Measurements from ENCODE around the gene TAF4.

Gene TAF4

DNA sequence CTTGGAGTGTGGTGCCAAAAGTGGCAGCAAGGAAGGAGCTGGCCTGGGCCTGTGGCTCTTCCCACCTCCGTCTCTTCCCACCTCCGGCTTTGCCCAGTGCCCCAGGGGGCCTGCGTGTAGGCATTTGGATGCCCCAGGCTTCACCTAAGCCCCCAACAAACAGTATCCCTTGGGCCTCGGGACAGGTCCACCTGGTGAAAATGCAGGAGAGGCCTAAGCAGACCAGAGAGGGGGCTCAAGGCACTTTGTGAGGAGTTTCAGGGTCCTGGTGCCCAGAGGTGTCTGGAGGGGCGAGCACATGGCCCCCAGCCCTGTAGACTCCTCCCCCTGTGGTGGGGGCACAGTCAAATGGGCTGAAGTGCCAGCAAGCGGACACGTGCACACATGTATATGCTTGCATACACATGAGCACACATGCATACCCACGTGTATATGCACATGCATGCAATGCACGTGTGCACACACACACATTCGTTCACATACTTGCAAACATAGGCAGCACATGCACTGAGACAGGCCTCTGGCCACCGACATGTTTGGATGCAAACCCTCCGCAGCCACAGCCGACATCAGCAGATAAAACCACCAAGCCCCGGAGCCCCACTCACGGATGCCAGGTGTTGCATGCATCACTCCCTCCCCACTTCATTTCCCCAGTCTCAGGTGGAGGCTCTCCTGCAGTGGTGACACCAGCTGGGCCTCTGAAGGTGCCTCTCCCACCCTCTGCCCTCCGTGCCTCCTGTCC is 124.5 kb downstream of the TAF4 start:
- no peak for DNase-seq

DNA sequence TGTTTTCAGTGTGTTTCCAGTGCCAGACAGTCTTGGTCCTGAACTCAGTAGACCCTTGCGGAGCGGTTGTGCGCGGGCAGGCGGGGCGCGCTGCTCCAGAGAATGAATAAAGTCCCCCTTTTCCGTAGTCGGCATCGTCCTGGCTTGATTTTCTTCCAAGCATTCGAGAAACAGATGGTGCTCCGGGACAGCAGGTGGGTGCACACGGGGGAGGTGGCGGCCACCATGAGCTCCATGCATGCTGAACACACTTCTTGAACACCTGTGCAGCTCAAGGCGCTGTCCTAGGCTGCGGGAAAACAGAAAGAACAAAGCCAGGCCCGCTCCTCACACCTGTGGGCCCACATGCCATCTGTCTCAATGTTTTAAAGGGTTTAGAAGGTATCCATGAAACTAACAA is 125.2 kb downstream of the TAF4 start:
- no peak for DNase-seq

DNA sequence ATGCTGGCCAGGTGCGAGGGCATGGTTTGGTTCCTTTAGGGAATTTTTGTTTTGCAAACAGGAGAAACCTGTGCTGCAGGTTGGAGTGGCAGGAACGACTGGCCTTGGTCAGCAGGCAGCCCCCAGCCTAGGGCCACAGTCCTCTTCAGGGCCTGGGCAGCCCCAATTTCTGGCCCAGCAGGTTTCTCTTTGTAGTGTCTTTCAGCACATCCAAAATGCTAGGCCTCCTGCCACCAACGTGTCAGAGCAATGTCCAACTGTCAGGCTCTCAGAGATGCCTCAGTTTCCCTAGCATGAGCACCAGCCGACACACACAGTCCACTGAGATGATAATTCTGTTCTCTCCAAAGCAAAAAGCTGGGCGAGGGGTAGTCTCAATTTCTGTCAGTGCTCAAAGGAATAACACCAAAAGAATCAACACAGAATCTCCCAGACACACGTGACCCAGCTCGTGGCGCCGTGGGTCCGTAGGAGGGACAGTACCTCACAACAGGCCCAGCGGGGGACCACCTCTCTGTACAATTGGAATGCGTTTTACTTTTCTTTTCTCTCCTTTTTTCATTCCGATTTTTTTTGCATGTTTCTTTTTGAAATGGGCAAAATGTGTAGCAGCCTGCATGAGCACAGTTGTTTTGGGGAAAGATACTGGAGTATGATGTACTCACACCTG is 125.9 kb downstream of the TAF4 start:
- no peak for DNase-seq

DNA sequence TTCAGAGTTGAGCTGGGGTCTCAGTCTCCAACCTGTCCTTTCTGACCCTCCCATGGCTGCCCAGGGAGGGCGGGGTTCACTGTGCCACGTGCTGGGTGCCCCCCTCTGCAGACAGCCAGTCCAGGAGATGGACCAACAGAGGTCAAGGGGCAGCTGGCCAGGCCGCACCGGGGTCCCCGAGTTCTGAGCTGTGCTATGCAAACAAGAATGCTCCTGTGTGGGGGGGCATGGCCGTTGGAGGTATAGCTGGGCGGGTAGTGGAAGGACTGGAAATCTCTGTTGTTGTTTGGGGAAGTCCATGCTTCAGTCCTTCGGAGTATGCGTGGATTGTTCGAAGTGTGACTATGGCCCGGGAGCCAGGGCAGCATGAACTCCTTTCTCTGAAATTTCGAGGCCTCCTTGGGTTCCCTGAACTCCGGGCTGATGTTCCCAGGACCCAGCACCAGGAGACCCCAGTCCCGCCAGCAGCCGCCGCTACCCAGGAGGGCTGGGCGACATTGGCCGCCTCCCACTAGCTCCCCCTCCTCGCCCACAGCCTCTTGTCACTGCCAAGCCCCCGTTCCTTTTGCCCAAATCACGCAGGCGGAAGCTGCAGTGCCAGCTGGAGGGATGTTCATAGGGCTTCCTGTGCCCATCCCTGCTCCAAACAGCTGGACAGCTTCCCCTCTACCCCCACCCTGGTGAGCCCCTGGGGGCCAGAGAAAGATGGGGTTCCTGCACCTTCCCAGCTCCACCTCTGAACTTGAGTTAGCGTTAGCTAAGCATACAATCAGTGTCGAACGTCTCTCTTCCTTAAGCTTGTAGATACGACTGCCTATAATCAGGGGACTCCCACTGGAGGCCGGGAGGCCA is 126.6 kb downstream of the TAF4 start:
- DNase-seq, result no peak

DNA sequence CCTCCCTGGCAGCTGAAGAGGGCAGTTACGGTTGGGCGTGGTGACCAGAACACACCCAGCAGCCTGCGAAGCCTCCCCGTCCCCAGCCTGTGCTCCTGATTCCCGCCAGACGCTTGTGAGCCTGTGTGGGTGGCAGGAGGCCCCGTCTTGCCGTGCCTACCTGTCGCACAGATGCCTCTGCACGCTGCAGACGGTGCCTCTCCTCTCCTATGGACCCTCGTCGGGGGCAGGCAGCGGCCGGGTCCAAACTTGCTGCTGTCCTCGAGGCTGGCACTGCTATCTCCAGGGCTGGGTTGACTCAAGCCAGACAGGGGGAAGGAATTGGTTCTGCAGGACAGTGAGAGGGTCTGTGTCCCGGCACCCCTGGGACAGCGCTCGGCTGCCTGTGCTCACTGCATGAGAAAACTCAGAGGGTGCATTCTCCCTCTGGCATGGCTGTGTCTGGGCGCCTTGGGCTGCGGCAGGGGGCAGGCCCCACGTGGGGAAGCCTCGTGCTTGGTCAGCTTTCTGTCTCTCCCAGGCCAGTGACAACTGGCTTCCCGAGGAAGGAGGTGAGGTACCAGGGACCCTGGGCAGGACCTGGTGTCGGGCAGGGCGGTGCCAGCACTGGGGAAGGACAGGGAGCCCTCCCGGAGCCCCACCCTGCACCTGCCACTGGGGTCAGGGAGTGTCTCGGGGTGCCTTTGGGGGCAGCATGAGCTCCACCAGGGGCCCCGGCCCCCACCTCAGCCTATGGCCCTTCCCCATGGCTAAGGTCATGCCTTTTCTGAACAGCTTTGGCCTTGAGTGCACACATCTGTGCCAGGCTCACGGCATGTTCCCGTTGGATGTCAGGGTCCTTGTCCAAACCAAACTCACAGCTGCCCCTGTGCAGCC is 127.5 kb downstream of the TAF4 start:
- DNase-seq, result no peak

DNA sequence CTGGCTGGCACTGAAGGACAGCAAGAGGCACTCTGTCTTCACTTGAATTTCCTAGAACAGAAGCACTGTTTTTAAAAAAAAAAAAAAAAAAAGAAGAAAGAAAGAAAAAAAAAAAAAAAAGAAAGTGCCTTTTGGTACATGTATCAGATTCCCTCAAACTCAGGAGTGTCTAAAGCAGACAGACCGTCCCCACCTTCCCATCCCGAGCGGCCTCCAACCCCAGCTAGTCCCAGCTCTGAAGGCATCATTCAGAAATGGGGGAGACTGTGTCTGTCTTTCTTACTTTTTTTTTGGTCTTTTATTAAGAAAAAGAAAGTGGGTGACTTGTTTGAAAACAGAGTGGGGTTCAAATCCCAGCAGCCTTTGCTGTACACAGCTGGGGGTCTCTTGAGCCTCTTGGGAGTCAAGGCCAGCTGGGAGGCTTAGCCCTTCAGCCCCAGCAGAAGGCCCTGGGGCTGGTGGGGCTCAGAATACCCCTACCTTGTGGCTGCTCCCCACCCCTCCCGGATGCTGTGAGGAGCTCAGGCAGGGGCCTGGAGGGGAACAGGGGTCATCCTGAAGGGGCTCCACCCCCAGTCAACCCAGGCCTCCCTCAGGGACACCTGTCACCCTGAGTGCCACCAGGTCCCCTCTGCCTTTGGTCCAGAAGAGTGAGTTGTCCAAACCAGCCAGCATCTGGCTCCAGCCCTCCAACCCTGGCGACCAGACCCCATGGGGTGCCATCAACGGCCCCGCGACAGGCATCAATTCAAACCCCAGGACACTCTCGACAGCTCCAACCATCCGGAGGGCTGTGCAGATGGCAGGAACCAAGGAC is 128.3 kb downstream of the TAF4 start:
- DNase-seq, result no peak

DNA sequence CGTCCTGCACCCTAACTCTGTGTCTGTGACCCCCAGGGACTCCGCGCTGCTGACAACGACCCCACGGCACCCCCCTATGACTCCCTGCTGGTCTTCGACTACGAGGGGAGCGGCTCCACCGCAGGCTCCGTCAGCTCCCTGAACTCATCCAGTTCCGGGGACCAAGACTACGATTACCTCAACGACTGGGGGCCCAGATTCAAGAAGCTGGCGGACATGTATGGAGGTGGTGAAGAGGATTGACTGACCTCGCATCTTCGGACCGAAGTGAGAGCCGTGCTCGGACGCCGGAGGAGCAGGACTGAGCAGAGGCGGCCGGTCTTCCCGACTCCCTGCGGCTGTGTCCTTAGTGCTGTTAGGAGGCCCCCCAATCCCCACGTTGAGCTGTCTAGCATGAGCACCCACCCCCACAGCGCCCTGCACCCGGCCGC is 129.0 kb downstream of the TAF4 start:
- DNase-seq, result no peak

DNA sequence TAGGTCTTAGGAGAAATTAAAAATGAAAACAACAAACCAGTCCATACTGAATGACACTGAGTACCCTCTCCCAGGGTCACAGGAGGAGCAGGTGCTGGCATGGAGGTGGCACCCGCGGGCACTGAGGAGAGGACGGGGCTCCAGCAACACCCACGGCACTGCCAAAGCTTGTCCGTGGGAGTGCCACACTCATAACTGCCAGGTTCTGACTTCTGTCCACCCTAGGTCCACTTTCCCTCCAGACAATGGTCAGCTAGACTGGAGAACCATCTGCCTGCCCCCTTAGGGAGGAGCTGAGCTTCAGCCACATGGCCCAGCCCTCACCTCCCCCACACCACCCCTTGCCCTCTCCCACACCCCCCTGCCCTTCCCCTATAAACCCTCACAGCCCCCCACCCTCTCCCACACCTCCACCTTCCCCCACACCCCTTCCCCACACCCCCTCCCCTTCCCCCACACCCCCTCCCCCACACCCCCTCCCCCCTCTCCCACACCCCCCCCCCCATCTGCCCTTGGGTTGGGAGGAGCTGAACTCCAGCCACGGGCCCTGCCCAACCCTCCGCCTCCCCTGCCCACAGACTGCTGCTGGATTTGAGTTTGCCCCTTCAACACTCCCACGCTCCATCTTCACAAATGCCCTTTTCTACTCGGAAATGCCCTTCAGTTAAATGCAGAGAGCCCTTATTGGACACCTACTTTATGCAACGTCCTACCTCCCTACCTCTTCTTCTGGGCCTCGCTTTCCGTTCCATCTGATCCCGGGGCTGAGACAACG is 129.6 kb downstream of the TAF4 start:
- no peak for DNase-seq

DNA sequence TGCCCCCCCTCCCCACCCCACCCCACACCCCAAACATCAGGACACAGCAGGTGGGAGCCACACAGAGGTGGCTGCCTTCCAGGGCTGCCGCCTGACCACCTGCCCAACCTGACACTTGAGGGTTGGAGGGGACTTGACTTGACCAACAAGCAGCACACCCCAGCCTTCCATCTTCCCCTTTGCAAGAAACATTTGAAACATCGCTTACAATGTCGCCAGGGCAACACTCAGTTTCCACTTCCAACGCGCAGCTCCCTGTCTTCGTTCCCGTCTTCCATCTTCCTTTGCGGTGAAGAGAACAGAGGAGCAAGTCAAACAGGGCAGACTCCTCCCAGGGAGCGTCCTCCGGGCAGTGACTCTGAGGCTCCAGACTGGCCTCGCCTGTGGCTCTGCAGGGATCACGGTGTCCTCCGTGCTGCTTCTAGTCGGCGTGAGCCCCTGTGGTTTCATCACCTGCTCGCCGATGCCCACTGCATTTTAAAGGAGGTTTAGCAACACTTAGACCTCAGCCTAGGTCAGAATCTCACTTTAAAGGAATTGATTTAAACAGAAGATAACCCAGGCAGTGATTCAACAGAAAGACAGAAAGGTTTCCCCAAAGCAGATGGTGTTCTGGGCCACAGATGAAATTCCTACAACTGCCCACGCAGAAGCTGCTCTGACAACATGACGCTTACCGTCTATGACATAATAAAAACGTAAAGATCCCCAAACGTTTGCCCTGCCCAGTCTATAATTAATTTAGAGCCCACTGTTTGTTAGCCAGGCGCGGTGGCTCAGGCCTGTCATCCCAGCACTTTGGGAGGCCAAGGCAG is 130.8 kb downstream of the TAF4 start:
- DNase-seq, result no peak

DNA sequence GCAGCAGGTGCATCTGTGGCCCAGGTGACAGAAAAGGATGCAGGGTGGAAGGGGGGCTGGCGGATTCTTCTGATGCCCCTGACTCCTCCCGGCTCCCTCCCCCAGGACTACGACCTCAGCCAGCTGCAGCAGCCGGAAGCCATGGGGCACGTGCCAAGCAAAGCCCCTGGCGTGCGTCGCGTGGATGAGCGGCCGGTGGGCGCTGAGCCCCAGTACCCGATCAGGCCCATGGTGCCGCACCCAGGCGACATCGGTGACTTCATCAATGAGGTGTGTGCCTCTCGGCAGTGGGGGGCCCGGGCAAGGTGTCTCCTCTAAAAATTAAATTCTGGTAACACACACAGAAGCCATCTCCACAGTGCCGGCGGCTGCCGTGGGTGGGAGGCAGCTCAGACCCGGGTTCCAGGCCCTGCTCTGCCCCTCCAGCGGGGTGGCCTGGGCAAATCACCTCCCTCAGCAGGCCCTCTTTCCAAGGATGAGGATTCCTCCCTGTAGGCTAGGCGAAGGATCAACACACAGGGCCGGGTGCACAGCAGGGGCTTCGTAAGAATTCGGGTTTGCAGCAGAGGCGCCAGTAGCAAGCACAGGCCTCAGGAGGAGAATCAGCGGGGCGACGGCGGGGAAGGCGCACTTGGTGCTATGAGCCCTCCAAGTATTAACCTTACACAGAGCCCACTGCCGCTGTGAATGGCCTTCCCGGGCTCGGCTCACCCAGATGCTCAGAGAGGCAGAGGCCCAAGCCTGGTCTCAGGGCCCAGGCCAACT is 131.5 kb downstream of the TAF4 start:
- no peak for DNase-seq

DNA sequence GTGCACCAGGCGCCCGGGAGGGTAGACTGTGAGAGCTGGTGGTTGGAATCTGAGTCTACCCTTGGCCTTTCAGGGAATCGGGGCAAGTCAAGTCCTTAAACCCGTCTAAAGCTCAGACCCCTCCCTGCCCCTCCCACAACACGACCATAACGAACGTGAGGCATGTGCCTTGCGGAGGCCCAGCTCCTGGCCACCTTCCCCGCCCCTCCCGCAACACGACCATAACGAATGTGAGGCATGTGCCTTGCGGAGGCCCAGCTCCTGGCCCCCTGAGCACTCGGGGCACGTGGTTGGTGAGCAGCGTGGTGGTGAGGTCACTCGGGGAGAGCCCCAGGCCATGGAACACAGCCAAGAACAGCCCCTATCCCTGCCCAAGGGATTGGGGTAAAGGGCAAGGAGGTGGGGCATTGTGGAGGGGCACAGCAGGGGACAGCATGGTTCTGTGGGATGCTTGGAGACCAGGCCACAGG is 132.2 kb downstream of the TAF4 start:
- DNase-seq, result no peak

DNA sequence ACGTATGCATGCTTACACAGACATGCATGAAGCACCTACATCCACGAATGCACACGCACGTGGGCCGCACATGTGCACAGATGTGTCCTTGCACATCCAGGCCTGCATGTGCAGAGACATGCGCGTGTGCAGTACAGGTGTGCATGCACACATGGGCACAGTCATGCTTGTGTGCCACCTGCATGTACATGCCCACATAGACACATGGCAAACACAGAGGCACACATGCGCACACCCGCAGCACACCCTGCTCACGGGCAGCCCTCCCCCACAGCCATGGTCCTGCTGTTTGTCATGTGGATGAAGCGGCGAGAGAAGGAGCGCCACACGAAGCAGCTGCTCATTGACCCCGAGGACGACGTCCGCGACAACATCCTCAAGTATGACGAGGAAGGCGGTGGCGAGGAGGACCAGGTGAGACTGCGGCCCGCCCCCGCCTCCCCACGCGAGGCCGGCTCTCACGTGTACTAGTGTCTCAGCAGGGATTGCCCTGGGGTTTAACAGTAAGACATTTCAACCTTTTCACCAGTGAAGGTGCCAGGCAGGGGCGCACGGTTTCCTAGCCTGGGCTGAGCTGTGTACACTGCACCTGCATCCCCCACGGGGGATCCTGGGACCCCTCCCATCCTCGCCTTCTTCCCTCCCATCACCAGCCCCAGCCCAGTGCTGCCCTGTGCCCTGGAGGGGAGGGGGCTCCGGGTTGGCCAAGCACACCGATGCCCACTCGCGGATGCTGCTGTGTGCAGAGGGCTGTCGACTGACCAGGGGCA is 132.8 kb downstream of the TAF4 start:
- no peak for DNase-seq

DNA sequence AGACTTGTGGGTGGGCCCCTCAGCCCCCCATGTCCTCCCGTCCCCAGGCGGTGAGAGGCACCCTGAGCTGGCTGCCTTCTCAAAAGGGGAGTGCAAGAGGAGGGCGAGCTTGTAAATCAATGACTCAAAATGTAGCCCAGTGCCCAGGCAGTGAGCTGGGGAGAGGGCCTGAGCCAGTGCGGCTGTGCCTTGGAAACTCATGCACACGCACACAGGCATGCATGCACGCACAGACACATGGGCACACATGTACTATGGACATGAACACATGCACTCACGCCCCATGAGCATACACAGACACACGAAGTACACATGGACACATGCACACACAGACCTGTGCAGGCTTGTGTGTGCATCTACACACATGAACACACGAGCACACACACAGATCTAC is 133.5 kb downstream of the TAF4 start:
- DNase-seq, result no peak

DNA sequence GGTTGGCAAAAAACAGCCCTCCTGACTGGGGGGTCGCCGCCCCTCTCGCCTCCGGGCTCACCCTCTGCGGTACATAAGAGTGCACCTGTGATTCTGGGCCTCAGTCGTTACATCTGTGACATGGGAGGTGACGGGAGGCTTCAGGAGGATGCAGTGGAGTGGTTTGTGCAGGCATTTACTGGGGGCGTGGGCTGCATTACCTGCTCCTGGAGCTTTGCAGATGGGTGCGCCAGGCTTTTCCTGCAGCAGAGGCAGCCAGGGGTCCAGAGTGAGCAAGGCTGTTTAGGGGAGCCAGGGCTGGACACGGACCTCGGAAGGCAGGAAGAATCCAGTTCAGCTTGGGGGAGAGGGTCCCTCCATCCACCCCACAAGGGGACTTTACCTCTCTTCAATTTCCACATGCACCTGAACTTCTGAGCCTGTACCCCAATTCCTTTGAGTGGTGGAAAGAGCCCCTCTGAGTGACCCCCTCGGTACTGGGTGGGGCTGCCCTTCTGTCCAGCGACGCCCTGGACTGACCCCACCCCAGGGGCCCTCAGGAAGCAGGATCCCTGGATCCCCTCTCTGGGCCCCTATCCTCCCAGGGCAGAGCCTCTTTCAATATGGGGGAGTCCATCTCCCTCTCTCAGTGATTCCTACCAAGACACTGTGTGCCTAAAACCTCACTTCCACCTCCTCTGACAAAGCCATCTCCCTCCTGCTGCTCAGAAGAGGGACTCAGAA is 134.0 kb downstream of the TAF4 start:
- DNase-seq, result no peak

DNA sequence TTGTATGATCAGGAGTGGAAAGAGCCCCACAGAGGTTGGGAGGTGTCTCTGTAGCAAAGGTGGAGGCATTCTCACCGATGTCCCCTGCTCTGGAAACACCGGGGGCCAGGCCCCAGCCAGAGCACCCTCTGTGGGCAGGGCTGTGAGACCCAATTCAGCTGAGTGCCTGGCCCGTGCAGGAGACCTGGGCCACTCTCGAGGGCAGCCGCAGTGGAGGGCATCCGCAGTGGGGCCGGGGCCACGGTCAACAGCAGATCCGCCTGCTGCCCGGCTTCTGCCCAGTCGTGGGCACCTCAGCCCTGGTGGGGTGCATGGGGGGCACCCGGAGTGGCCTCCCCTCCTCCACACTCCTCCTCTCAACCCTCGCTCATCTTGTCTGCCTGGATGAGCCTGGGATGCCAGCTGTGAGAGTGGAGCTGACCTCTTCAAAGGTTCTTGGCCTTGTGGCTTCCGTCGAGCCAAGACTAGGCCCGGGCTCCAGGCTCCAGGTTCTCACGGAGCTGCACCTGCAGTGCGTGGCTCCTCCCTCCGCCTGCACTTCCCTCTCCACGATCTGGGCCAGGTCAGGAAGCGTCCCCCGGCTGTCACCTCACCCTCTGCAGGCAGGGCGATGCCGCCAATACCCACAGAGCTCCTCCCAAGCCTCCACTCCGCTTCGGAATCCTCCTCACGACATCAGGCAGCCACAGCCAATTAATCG is 134.8 kb downstream of the TAF4 start:
- no peak for DNase-seq

DNA sequence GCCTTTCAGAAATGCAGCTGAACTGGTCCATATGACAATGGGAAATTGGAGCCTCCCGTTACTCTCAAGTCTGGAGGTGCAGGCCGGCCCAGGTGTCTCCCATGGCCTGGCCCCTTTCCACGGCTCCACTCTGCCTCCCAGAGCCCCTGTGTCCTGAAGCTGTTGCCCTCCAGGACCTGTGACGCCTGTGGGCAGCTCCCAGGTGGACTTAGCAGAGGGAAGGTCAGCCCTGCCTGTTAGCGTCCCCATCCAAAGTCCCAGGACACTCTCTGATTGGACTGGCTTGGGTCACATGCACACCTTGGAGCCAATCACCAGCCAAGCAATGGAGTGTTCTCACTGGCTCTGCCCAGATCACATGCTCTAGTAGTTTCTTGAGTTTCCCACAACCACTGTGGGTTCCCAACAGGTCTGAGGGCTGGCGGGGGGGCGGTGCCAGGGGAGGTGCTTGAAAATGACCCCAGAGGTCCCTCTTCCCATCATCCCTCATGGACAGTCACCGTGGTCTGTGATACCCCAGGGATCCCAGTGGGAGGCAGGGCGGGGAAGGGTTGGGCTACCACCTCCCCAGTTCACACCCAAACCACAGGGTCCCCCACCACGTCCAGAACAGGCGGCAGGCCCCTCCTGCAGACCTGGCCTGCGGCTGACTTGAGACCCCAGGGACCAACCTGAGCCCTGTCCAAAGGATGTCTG is 135.6 kb downstream of the TAF4 start:
- no peak for DNase-seq

Measured in NCI-H2107 (cell line).